HT-29 (cell line): ENCODE data around the gene SLC24A1. TPM values are rescaled to one million over a fixed set of nuclear protein-coding genes. Genes with fewer than 3 reads are reported as not detected.
A peak's percentile ranks its signal among the peaks of the same experiment; 100 is the strongest.

ENCODE experiments used
- DNase-seq: peaks from one replicate; pipeline ENCODE4 v3.0.0-alpha.2; 2015; ENCODE audit warnings: low spot score
- total RNA-seq: library from RNA; depleted of rRNA; stranded (reverse); fragments of >200 nt; shearing (Covaris generic); gene quantifications from 2 replicates; pipeline ENCODE4 v1.2.3, GENCODE V29; 2014

Gene SLC24A1
- total RNA-seq, 1 experiment from 2014 or later: 4.0 TPM

GRCh38 chr15:65618560-65619109, 3.1 kb upstream of the SLC24A1 start:
- no peak for DNase-seq

GRCh38 chr15:65619626-65620290, 2.0 kb upstream of the SLC24A1 start:
- no peak for DNase-seq

- no peak for DNase-seq
Observed at GRCh38 chr15:65620833-65621232, 905 bp upstream of the SLC24A1 start.

GRCh38 chr15:65623103-65623502, 1.4 kb downstream of the SLC24A1 start:
- DNase-seq: no peak

- DNase-seq: no peak
Observed at GRCh38 chr15:65626856-65627255, 5.1 kb downstream of the SLC24A1 start.

- no peak for DNase-seq
Observed at GRCh38 chr15:65629548-65629947, 7.8 kb downstream of the SLC24A1 start.

- DNase-seq: no peak
Observed at GRCh38 chr15:65630760-65631159, 9.0 kb downstream of the SLC24A1 start.

GRCh38 chr15:65631503-65631902, 9.8 kb downstream of the SLC24A1 start:
- DNase-seq: no peak

- DNase-seq: no peak
Observed at GRCh38 chr15:65632780-65633375, 11.1 kb downstream of the SLC24A1 start.

GRCh38 chr15:65633752-65634151, 12.0 kb downstream of the SLC24A1 start:
- no peak for DNase-seq

- no peak for DNase-seq
Observed at GRCh38 chr15:65634356-65634755, 12.6 kb downstream of the SLC24A1 start.

- DNase-seq: no peak
Observed at GRCh38 chr15:65638109-65638508, 16.4 kb downstream of the SLC24A1 start.

GRCh38 chr15:65638681-65639089, 16.9 kb downstream of the SLC24A1 start:
- DNase-seq: peak; percentile 84

- no peak for DNase-seq
Observed at GRCh38 chr15:65639509-65639908, 17.8 kb downstream of the SLC24A1 start.

- DNase-seq: no peak
Observed at GRCh38 chr15:65641768-65642475, 20.2 kb downstream of the SLC24A1 start.

- DNase-seq: peak; percentile 39
Observed at GRCh38 chr15:65642594-65642993, 20.9 kb downstream of the SLC24A1 start.

- DNase-seq: no peak
Observed at GRCh38 chr15:65644282-65644681, 22.5 kb downstream of the SLC24A1 start.

- DNase-seq: no peak
Observed at GRCh38 chr15:65645392-65645791, 23.7 kb downstream of the SLC24A1 start.

GRCh38 chr15:65646486-65646885, 24.7 kb downstream of the SLC24A1 start:
- DNase-seq: no peak

- no peak for DNase-seq
Observed at GRCh38 chr15:65650312-65651041, 28.7 kb downstream of the SLC24A1 start.

- no peak for DNase-seq
Observed at GRCh38 chr15:65651042-65651322, 29.2 kb downstream of the SLC24A1 start.
